Measurements from ENCODE around the gene DTHD1.

DTHD1 gene

DNA sequence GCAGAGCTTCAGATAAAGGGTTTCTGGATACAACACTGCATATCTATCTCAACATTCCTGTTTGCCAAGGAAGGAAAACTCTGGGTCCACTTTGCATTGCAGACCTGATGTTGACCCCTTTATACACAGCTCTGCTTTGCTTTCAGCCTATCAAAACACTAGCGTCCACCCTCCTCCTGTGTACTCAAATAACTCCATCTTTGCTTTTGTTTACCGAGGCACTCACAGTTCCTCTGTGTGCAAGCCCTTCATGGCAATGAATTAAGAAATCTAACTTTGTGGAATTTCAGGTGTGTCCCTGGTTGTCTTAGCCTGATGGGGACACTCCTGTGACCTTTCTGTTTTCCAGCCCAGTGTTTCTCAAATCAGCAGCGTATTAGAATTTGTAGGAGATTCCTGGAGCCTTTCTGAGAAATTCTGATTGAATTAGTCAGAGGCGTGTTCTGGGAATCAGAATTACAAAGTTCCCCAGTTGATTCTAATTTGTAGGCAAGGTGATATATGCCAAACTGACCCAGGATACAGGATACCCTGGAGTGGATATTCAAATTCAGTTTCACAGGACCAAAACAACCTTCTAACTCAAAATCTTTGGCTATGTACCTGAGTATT lies 68.6 kb downstream of the DTHD1 start:
- DNase-seq, result no peak

- peak; percentile 64 for DNase-seq
Observed at GRCh38 chr4:36351082-36351666, 69.8 kb downstream of the DTHD1 start.

GRCh38 chr4:36353998-36354397 lies 72.6 kb downstream of the DTHD1 start:
- no peak for DNase-seq

- no peak for DNase-seq
Observed at GRCh38 chr4:36358173-36358572, 76.8 kb downstream of the DTHD1 start.

GRCh38 chr4:36360755-36361154 lies 79.3 kb downstream of the DTHD1 start:
- no peak for DNase-seq

DNA sequence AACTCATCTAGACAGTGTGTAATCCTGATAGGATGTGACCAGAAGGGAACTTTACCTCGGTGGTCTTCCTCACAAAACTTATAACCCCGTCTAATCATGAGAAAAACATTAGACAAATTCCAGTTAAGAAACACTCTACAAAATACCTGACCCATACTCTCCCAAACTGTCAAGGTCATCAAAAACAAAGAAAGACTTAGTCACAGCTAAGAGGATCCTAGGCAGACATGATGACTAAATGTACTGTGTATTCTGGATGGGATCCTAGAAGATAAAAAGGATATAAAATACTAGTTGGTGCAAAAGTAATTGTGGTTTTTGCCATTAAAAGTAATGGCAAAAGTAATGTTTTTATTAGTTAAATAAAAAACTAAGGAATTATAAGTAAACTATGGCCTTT lies 81.6 kb downstream of the DTHD1 start:
- DNase-seq, result no peak

DNA sequence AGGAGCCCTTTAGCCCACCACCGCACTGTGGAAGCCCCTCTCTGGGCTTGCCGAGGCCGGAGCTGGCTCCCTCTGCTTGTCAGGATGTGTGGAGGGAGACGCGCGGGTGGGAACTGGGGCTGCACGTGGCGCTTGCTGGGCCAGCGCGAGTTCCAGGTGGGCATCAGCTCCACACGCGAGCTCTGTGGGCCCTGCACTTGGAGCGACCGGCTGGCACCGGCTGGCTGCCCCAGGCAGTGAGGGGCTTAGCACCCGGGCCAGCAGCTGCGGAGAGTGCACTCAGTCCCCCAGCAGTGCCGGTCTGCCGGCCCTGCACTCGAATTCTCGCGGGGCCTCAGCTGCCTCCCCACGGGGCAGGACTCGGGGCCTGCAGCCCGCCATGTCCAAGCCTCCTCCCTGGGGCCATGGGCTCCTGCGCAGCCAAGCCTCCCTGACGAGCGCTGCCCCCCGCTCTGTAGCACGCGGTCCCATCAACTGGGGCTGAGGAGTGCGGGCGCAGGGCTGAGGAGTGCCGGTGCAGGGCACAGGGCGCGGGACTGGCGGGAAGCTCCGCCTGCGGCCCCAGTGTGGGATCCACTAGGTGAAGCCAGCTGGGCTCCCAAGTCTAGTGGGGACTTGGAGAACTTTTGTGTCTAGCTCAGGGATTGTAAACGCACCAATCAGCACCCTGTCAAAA lies 93.6 kb downstream of the DTHD1 start:
- no peak for DNase-seq

- peak; percentile 81 for DNase-seq
Observed at GRCh38 chr4:36385951-36386571, 104.6 kb downstream of the DTHD1 start.

- DNase-seq, result no peak
Observed at GRCh38 chr4:36386691-36387090, 105.3 kb downstream of the DTHD1 start.

DNA sequence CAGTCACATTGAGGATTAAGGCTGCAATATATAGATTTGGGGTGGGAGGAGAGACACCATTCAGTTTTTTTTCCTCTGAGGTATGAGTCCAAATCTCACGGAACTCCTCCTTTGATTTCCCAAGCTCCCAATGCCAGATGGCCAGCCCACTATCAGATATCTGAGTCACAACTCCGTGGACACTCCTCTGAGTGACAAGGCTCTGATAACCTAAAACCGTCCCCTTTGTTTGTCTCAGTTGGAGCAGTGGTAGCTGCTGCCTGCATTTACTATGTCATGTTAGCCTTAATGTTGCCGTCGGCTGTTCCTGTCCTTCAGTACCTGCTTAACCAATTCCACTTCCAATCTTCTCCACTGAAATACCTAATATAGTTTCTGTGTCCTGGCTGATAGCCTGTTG lies 107.3 kb downstream of the DTHD1 start:
- DNase-seq, result no peak

GRCh38 chr4:36391411-36391810 lies 110.0 kb downstream of the DTHD1 start:
- no peak for DNase-seq

- DNase-seq, result no peak
Observed at GRCh38 chr4:36392024-36392423, 110.6 kb downstream of the DTHD1 start.

DNA sequence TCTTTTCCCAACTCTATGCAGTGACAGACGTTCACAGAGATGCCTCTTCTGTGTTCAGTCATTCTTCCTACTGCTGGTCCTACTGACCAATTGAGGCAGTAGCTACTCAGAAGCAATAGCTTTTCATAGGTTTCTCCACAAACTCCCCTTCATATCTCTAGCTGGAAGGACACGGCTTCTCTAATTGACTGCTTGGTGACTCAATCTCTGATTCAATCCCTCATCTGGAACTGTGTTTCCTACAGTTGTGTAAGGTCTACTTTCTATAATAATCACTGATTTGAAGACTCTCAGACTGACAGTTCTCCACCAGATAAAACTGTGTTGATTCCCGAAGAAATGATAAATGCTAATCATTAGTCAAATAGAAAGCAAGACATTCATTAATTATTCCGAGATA lies 111.5 kb downstream of the DTHD1 start:
- no peak for DNase-seq
